Gastroesophageal sphincter (tissue), 3 donors: ENCODE data around the gene NOL3.

Experiments used
- CTCF ChIP-seq, 4 experiments: fragments of 200-600 bp in 2 of 4; fragments of 450-650 bp in 2 of 4; sonication (generic) in 1 of 4; IDR thresholded peaks; one replicate each; pipeline ENCODE4 v1.5.1; 2017 to 2019; ENCODE audit warnings: antibody characterized with exemption in 4 of 4, mild to moderate bottlenecking in 2 of 4, moderate library complexity in 2 of 4
- EP300 ChIP-seq: sonication (generic); formaldehyde crosslinking; IDR thresholded peaks from one replicate; pipeline ENCODE4 v1.6.1; 2017; ENCODE audit warnings: antibody characterized with exemption, mild to moderate bottlenecking
- POLR2A ChIP-seq, 2 donors: fragments of 450-650 bp; IDR thresholded peaks; one replicate each; pipeline ENCODE4 v1.6.1; 2017; ENCODE audit warnings: antibody characterized with exemption in 2 of 2, mild to moderate bottlenecking in 2 of 2, moderate library complexity in 1 of 2

GRCh38 chr16:67202956-67203493 lies 32.7 kb downstream of the NOL3 start:
- no peak for TF ChIP-seq CTCF (IDR thresholded peaks at IDR 0.05)
- TF ChIP-seq POLR2A (IDR thresholded peaks at IDR 0.05), result no peak
- no peak for TF ChIP-seq EP300
